ENCODE measurements around the gene RRP8.

Gene RRP8

GRCh38 chr11:6611963-6612212 is 8.5 kb upstream of the RRP8 start:
- H4K20me1 ChIP-seq (ENCODE audit: low read depth, low read length) = no peaks in the 10 kb centered on the region
- no peaks in the 10 kb centered on the region for H3K27me3 ChIP-seq (ENCODE audit: low read length)
- peak overlapping the region; percentile 78 for H3K27ac ChIP-seq (ENCODE audit: low read depth, low read length)
- H2AFZ ChIP-seq (ENCODE audit: low read depth, low read length, severe bottlenecking) = peak overlapping the region; percentile 11
- peak overlapping the region; percentile 75 for H3K4me3 ChIP-seq (ENCODE audit: insufficient read depth, low read length, poor library complexity, severe bottlenecking)
- TF ChIP-seq CTCF (IDR thresholded peaks at IDR 0.05; ENCODE audit: insufficient read depth, low read length, poor library complexity, severe bottlenecking) (no peak), EZH2phosphoT487 (conservative IDR thresholded peaks at IDR 0.05; ENCODE audit: low read length) (no peak)
- H3K4me2 ChIP-seq (ENCODE audit: low read depth, low read length, poor library complexity, severe bottlenecking) = peak overlapping the region; percentile 84
- H3K9ac ChIP-seq (ENCODE audit: low read length) = peak overlapping the region; percentile 78
- H3K9me2 ChIP-seq (replicated peaks; ENCODE audit: insufficient read depth, low read length) = no peaks in the 10 kb centered on the region
- no peaks in the 10 kb centered on the region for H3K9me3 ChIP-seq (ENCODE audit: insufficient read depth, low read length)
- H3F3A ChIP-seq (ENCODE audit: insufficient read depth) = peaks cover 16% of the 10 kb centered on the region
- no peaks in the 10 kb centered on the region for H3K36me3 ChIP-seq (ENCODE audit: low read length)
- peaks cover 9% of the 10 kb centered on the region for H3K79me2 ChIP-seq (ENCODE audit: insufficient read depth, low read length)

DNA sequence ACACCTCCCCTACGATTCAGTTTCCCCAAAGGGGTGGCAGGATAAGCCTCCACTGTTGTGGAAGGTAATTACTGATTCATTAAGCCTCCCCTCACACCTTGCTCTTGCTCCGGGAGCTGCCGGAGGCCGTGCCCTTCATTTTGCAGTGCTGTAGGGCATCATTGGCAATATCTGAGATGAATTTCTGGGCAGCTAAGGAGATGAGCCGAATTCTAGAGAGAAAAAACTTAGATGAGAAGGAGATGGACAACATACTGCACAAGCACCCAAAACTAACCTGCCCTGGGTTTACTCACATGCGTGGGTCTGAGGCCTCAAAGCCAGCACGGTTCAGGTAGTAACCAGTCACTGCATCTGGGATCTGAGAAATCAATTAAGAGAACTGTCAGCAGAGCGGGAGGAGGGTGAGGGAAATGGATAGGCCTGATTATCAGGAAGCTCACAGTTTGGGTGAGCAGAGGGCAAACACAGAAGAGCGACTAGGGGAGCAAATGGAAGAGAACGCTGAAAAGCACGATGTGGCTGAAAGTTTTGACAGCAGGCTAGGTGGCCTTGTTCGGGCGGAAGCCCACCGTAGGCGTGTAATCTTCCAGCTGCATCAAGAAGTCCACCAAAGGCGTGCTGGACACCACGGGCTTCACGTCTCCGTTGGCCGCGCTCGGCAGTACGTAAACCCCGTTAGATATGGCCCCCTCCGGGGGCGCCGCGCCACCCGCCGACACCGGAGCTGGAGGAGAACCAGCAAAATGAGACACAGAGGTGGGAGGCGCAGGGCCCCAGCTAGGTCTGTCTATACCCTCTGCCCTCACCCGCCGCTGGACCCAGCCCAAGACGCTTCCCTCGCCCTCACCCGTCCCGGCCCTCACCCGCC is 7.9 kb upstream of the RRP8 start:
- Histone ChIP-seq H3K27ac (ENCODE audit: low read depth, low read length) (peak overlapping the region; percentile 52), H3K36me3 (ENCODE audit: low read length) (no peaks in the 10 kb centered on the region), H3K79me2 (ENCODE audit: insufficient read depth, low read length) (peaks cover 14% of the 10 kb centered on the region), H2AFZ (ENCODE audit: low read depth, low read length, severe bottlenecking) (peak overlapping the region; percentile 11), H3K4me2 (ENCODE audit: low read depth, low read length, poor library complexity, severe bottlenecking) (peak overlapping the region; percentile 84), H3F3A (ENCODE audit: insufficient read depth) (peaks cover 17% of the 10 kb centered on the region), H3K4me3 (ENCODE audit: insufficient read depth, low read length, poor library complexity, severe bottlenecking) (peak overlapping the region; percentile 75), H4K20me1 (ENCODE audit: low read depth, low read length) (no peaks in the 10 kb centered on the region), H3K9me3 (ENCODE audit: insufficient read depth, low read length) (no peaks in the 10 kb centered on the region), H3K9me2 (replicated peaks; ENCODE audit: insufficient read depth, low read length) (no peaks in the 10 kb centered on the region), H3K9ac (ENCODE audit: low read length) (peak overlapping the region; percentile 78), H3K27me3 (ENCODE audit: low read length) (no peaks in the 10 kb centered on the region)
- no peak for TF ChIP-seq EZH2phosphoT487 (conservative IDR thresholded peaks at IDR 0.05; ENCODE audit: low read length)
- TF ChIP-seq CTCF (IDR thresholded peaks at IDR 0.05; ENCODE audit: insufficient read depth, low read length, poor library complexity, severe bottlenecking) = no peak

GRCh38 chr11:6610591-6610990 is 7.2 kb upstream of the RRP8 start:
- Histone ChIP-seq H3K27me3 (ENCODE audit: low read length) (no peaks in the 10 kb centered on the region), H3K36me3 (ENCODE audit: low read length) (no peaks in the 10 kb centered on the region), H3K9ac (ENCODE audit: low read length) (peak overlapping the region; percentile 78; the same call in 1 of the 2 replicates), H4K20me1 (ENCODE audit: low read depth, low read length) (no peaks in the 10 kb centered on the region), H3K9me3 (ENCODE audit: insufficient read depth, low read length) (no peaks in the 10 kb centered on the region), H3F3A (ENCODE audit: insufficient read depth) (peaks cover 20% of the 10 kb centered on the region), H2AFZ (ENCODE audit: low read depth, low read length, severe bottlenecking) (no peak overlapping the region), H3K27ac (ENCODE audit: low read depth, low read length) (no peak overlapping the region), H3K4me2 (ENCODE audit: low read depth, low read length, poor library complexity, severe bottlenecking) (peak overlapping the region; percentile 84), H3K9me2 (replicated peaks; ENCODE audit: insufficient read depth, low read length) (no peaks in the 10 kb centered on the region), H3K79me2 (ENCODE audit: insufficient read depth, low read length) (peaks cover 15% of the 10 kb centered on the region), H3K4me3 (ENCODE audit: insufficient read depth, low read length, poor library complexity, severe bottlenecking) (no peak overlapping the region)
- TF ChIP-seq CTCF (IDR thresholded peaks at IDR 0.05; ENCODE audit: insufficient read depth, low read length, poor library complexity, severe bottlenecking) (no peak), EZH2phosphoT487 (conservative IDR thresholded peaks at IDR 0.05; ENCODE audit: low read length) (no peak)

Data from SU-DHL-6 (cell line).